ENCODE results near the gene ERGIC2.

ERGIC2 gene

DNA sequence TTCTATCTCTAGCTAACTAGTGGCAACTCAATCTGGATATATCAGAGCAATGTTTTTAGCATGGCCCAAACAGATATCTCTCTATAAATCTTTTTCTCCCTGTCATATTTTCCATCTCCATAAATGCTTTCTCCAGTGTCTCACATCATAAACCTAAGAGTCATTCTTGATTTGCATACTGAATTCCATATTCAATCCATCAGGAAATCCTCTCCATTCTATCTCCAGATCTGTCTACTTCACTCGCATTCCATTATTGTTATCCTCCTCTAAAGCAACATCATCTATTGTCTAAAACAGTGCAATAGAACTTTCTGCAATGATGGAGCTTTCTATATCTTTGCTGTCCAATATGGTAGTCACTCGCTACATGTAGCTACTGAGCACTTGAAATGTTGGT lies 45.5 kb upstream of the ERGIC2 start:
- no peak for DNase-seq
- Mint-ChIP-seq H3K9me3 (no peaks in the 10 kb centered on the region), H3K36me3 (ENCODE audit: low read depth) (no peaks in the 10 kb centered on the region), H3K4me3 (no peak overlapping the region), H3K4me1 (no peaks in the 10 kb centered on the region), H3K27ac (no peak overlapping the region), H3K27me3 (ENCODE audit: low read depth, poor library complexity) (peaks cover 8% of the 10 kb centered on the region)
- TF ChIP-seq, protein P1, sequence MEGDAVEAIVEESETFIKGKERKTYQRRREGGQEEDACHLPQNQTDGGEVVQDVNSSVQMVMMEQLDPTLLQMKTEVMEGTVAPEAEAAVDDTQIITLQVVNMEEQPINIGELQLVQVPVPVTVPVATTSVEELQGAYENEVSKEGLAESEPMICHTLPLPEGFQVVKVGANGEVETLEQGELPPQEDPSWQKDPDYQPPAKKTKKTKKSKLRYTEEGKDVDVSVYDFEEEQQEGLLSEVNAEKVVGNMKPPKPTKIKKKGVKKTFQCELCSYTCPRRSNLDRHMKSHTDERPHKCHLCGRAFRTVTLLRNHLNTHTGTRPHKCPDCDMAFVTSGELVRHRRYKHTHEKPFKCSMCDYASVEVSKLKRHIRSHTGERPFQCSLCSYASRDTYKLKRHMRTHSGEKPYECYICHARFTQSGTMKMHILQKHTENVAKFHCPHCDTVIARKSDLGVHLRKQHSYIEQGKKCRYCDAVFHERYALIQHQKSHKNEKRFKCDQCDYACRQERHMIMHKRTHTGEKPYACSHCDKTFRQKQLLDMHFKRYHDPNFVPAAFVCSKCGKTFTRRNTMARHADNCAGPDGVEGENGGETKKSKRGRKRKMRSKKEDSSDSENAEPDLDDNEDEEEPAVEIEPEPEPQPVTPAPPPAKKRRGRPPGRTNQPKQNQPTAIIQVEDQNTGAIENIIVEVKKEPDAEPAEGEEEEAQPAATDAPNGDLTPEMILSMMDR (IDR thresholded peaks at IDR 0.05), result no peak

DNA sequence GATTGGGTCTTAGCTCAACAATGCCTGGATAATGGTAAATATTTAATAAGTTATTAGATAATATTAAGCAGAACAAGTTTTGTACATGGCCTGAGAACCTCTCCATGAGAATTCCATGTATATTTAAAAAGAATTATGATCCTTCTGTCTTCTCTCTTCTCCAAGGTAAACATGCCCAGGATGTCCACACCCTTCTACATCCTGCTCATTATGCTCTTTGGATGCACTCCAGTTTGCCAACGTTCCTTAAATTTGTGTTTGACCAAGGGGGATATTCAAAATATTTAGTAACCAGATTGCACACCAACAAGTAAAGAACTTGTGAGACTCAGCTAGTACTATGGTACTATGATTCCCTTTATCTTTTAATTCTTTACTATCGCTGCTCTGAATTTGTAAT lies 44.8 kb upstream of the ERGIC2 start:
- Mint-ChIP-seq H3K27ac (no peak overlapping the region), H3K36me3 (ENCODE audit: low read depth) (no peaks in the 10 kb centered on the region), H3K27me3 (ENCODE audit: low read depth, poor library complexity) (peaks cover 8% of the 10 kb centered on the region), H3K4me1 (no peaks in the 10 kb centered on the region), H3K9me3 (no peaks in the 10 kb centered on the region), H3K4me3 (no peak overlapping the region)
- TF ChIP-seq, protein P1 (IDR thresholded peaks at IDR 0.05), result no peak
- DNase-seq, result no peak

DNA sequence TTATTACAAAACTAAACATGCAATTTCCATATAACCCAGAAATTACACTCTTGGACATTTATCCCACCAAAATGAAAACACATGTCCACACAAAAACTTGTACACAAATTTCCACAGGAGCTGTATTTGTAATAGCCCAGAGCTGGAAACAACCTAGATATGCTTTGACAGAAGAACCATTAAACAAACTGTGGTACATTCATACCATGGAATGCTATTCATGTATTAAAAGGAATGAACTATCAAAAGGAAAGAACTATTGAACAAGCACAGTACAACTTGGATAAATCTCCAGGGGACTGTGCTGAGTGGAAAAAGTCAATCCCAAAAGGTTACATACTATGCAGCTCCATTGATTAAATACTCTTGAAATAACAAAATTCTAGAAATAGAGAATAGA lies 35.8 kb upstream of the ERGIC2 start:
- Mint-ChIP-seq H3K9me3 (peaks cover 15% of the 10 kb centered on the region), H3K36me3 (ENCODE audit: low read depth) (peaks cover 8% of the 10 kb centered on the region), H3K27me3 (ENCODE audit: low read depth, poor library complexity) (peaks cover 5% of the 10 kb centered on the region), H3K4me3 (no peak overlapping the region), H3K27ac (no peak overlapping the region), H3K4me1 (no peaks in the 10 kb centered on the region)
- no peak for DNase-seq
- TF ChIP-seq, protein P1 (IDR thresholded peaks at IDR 0.05), result no peak

DNA sequence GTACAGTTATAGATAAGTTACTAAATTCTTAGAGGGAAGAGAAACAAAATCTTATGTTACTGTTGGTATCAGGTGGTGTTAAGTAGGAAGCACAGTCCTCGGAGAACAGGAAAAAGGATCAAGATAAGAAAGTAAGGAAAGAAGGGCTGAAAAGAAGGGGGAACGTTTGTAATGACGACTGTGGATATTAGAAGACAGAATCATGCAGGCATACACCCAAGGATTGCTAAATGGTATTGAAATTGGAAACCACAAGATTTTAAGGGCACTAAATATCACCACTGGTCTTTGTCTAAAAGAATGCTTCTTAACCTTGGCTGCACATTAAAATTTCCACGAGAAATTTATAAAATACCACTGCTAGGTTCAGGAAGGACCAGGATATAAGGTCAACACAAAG lies 34.1 kb upstream of the ERGIC2 start:
- H3K36me3 Mint-ChIP-seq (ENCODE audit: low read depth), result peaks cover 8% of the 10 kb centered on the region
- DNase-seq, result no peak
- peaks cover 28% of the 10 kb centered on the region for H3K9me3 Mint-ChIP-seq
- H3K27me3 Mint-ChIP-seq (ENCODE audit: low read depth, poor library complexity), result peaks cover 5% of the 10 kb centered on the region
- TF ChIP-seq, protein P1 (IDR thresholded peaks at IDR 0.05), result no peak
- no peak overlapping the region for H3K27ac Mint-ChIP-seq
- H3K4me1 Mint-ChIP-seq, result no peaks in the 10 kb centered on the region
- no peak overlapping the region for H3K4me3 Mint-ChIP-seq

DNA sequence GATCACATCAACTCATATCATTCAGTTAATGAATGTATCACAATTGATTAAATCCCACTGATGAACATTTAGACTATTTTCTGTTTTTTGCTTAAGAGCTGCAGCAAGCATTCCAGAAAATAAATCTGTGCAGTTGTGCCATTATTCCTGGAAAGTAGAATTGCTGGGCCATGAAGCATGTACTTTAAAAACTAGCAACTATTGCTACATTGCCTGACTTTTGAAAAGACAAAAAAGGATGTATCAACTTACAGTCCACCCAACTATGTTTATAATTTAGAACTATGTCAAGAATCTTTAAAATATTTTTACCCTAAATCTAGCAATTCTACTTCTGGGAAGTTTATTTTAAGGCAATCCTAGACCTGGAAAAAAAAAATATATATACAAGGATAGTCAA lies 33.4 kb upstream of the ERGIC2 start:
- H3K36me3 Mint-ChIP-seq (ENCODE audit: low read depth), result peaks cover 8% of the 10 kb centered on the region

DNA sequence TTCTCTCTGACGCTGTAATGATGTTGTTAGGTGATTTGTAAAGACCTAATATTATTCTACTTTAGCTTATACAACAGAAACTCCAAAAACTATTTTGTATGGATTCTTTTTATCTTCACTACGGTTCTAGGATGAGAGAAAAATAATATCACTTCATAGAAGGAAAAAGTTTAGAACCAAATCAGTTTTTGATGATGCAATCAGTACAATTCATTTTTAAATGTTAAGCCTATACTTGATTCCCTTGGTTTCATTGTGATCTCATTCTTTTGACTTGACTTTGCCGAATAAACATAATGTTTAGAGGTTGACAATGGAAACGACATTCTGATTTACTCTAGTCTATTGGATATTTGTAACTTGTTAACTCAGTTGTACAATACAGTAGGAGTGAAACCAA lies 24.6 kb upstream of the ERGIC2 start:
- no peak for DNase-seq
- no peak overlapping the region for H3K4me3 Mint-ChIP-seq
- H3K27me3 Mint-ChIP-seq (ENCODE audit: low read depth, poor library complexity), result peaks cover 7% of the 10 kb centered on the region
- TF ChIP-seq, protein P1 (IDR thresholded peaks at IDR 0.05), result no peak
- H3K27ac Mint-ChIP-seq, result no peak overlapping the region
- H3K9me3 Mint-ChIP-seq, result peaks cover 20% of the 10 kb centered on the region
- H3K36me3 Mint-ChIP-seq (ENCODE audit: low read depth), result no peaks in the 10 kb centered on the region
- H3K4me1 Mint-ChIP-seq, result no peaks in the 10 kb centered on the region

More for the DNA sequence above, 33.4 kb upstream of the ERGIC2 start:
- DNase-seq, result no peak
- TF ChIP-seq, protein P1 (IDR thresholded peaks at IDR 0.05), result no peak
- peaks cover 9% of the 10 kb centered on the region for H3K27me3 Mint-ChIP-seq (ENCODE audit: low read depth, poor library complexity)
- H3K4me1 Mint-ChIP-seq, result no peaks in the 10 kb centered on the region
- no peak overlapping the region for H3K27ac Mint-ChIP-seq
- H3K4me3 Mint-ChIP-seq, result no peak overlapping the region
- peaks cover 34% of the 10 kb centered on the region for H3K9me3 Mint-ChIP-seq

Measured in nephron progenitor cell (in vitro differentiated cells).